Fibroblast of lung (primary cell): ENCODE results near the gene NEBL. TPM values are rescaled to one million over a fixed set of nuclear protein-coding genes. Genes with fewer than 3 reads are reported as not detected.

Experiments
- DNase-seq, 2 donors: peaks; one replicate each; pipeline versions ENCODE4 v3.0.0 to v3.0.0-alpha.2; 2010; ENCODE audit warnings: low read depth in 2 of 2
- H2AFZ ChIP-seq: 2 replicates; pipeline ENCODE4 v1.5.1; 2012; ENCODE audit warnings: low read length, control low read depth, inconsistent platforms
- H3K27ac ChIP-seq: 2 replicates; pipeline ENCODE4 v1.5.1; 2011; ENCODE audit warnings: low read length, control low read depth; ENCODE audit not compliant: insufficient read depth
- H3K27me3 ChIP-seq: 2 replicates; pipeline ENCODE4 v1.5.1; 2011; ENCODE audit warnings: mild to moderate bottlenecking, low read length; ENCODE audit not compliant: control insufficient read depth, insufficient read depth
- H3K36me3 ChIP-seq: 2 replicates; pipeline ENCODE4 v1.5.1; 2011; ENCODE audit warnings: low read length; ENCODE audit not compliant: control insufficient read depth, insufficient read depth
- H3K4me1 ChIP-seq: 2 replicates; pipeline ENCODE4 v1.5.1; 2011; ENCODE audit warnings: low read length; ENCODE audit not compliant: control insufficient read depth, insufficient read depth; ENCODE audit errors: extremely low read depth
- H3K4me2 ChIP-seq: 2 replicates; pipeline ENCODE4 v1.5.1; 2011; ENCODE audit warnings: low read length, control low read depth; ENCODE audit not compliant: insufficient read depth; ENCODE audit errors: extremely low read depth
- H3K4me3 ChIP-seq, 4 experiments: fragments of 200-600 bp in 1 of 4; sonication (generic) in 1 of 4; replicated peaks in 1 of 4; 2 replicates each; pipeline ENCODE4 v1.5.1; 2011 to 2016; ENCODE audit warnings: low read length in 4 of 4, low read depth in 3 of 4, mild to moderate bottlenecking in 3 of 4, control low read depth in 2 of 4, inconsistent platforms in 1 of 4, mixed read lengths in 1 of 4; ENCODE audit not compliant: insufficient read depth in 1 of 4; ENCODE audit errors: control extremely low read depth in 1 of 4
- H3K79me2 ChIP-seq: 2 replicates; pipeline ENCODE4 v1.5.1; 2012; ENCODE audit warnings: mild to moderate bottlenecking, low read length, inconsistent platforms; ENCODE audit not compliant: control insufficient read depth, insufficient read depth
- H3K9ac ChIP-seq: 2 replicates; pipeline ENCODE4 v1.5.1; 2011; ENCODE audit warnings: mild to moderate bottlenecking, low read length, control low read depth; ENCODE audit not compliant: insufficient read depth
- H3K9me3 ChIP-seq: 2 replicates; pipeline ENCODE4 v1.5.1; 2012; ENCODE audit warnings: low read depth, low read length; ENCODE audit not compliant: control insufficient read depth, insufficient read depth
- H4K20me1 ChIP-seq: 2 replicates; pipeline ENCODE4 v1.5.1; 2011; ENCODE audit warnings: low read length; ENCODE audit not compliant: control insufficient read depth, insufficient read depth; ENCODE audit errors: extremely low read depth
- EZH2 ChIP-seq: IDR thresholded peaks from 2 replicates; pipeline ENCODE4 v1.5.1; 2012; ENCODE audit warnings: low read length, control low read depth, mild to moderate bottlenecking; ENCODE audit errors: missing control alignments
- polyA plus RNA-seq, 2 donors: library from polyadenylated mRNA; depleted of rRNA in 1 of 2; stranded (reverse) in 1 of 2; unstranded in 1 of 2; fragments of >200 nt; gene quantifications; 2 replicates each; pipeline ENCODE4 v1.2.1, GENCODE V29; 2011 to 2012; ENCODE audit warnings: missing spikeins in 1 of 2
- total RNA-seq: library from RNA; depleted of rRNA; stranded (reverse); fragments of >200 nt; gene quantifications from 2 replicates; pipeline ENCODE4 v1.2.1, GENCODE V29; 2014
- TF ChIP-seq, protein P1 (sequence below), 2 donors: IDR thresholded peaks in 1 of 2; conservative IDR thresholded peaks in 1 of 2; 1 replicate in 1 of 2; 2 replicates in 1 of 2; pipeline ENCODE4 v1.5.1; 2011 to 2012; ENCODE audit warnings: low read length in 2 of 2, control low read depth in 1 of 2, inconsistent platforms in 1 of 2, low read depth in 1 of 2, mild to moderate bottlenecking in 1 of 2

The NEBL gene
- total and polyA plus RNA-seq, 2 donors (not counting 1 experiment from before 2014, with no cell fraction given): 0.11 to 0.33 TPM

DNA sequence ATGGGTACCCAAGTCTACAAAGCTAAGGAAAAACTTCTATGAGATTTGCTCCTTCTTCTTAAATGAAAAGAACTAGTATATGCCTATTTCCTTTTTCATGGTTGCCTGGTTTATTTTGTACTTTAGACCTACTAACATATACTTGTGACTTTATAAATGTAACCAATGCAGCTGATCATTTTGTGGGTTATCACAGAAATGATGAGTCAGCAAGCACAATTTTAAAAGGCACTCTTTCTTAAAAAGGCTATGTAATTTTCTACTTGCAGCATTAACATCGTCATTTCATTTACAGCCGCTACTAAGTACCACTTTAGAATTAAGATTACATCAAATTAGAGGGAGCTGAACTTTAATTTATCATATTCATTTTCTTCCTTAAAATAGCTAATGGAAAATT lies 13.6 kb downstream of the NEBL start:
- Histone ChIP-seq H3K9ac (no peak overlapping the region), H3K27ac (no peak overlapping the region), H3K4me1 (no peaks in the 10 kb centered on the region), H3K27me3 (no peaks in the 10 kb centered on the region), H3K4me2 (no peak overlapping the region), H3K79me2 (no peaks in the 10 kb centered on the region), H3K36me3 (no peaks in the 10 kb centered on the region), H4K20me1 (no peaks in the 10 kb centered on the region), H3K9me3 (no peaks in the 10 kb centered on the region), H2AFZ (no peak overlapping the region), H3K4me3 (no peak overlapping the region)
- TF ChIP-seq, protein P1, sequence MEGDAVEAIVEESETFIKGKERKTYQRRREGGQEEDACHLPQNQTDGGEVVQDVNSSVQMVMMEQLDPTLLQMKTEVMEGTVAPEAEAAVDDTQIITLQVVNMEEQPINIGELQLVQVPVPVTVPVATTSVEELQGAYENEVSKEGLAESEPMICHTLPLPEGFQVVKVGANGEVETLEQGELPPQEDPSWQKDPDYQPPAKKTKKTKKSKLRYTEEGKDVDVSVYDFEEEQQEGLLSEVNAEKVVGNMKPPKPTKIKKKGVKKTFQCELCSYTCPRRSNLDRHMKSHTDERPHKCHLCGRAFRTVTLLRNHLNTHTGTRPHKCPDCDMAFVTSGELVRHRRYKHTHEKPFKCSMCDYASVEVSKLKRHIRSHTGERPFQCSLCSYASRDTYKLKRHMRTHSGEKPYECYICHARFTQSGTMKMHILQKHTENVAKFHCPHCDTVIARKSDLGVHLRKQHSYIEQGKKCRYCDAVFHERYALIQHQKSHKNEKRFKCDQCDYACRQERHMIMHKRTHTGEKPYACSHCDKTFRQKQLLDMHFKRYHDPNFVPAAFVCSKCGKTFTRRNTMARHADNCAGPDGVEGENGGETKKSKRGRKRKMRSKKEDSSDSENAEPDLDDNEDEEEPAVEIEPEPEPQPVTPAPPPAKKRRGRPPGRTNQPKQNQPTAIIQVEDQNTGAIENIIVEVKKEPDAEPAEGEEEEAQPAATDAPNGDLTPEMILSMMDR (conservative IDR thresholded peaks at IDR 0.05 in 1 of 2, IDR thresholded peaks at IDR 0.05 in 1 of 2; ENCODE audit: low read depth in 1 of 2, low read length in 2 of 2): no peak
- TF ChIP-seq EZH2: no peak
- DNase-seq: no peak

DNA sequence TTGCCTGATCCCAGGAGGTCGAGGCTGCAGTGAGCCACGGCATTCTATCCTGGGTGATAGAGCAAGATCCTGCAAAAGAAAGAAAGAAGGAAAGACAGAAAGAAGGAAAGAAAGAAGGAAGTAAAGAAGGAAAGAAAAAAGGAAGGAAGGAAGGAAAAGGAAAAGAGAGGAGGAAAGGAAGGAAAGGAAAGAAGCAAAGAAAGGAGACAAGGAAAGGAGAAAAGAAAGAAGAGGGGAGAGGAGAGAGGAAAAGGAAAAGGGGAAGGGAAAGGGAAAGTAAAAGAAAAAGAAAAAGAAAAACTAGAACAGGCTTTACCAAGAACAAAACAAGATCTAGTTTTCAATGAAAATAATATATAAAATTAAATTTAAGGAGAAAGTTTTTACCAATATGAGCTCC lies 15.0 kb downstream of the NEBL start:
- TF ChIP-seq, protein P1 (conservative IDR thresholded peaks at IDR 0.05 in 1 of 2, IDR thresholded peaks at IDR 0.05 in 1 of 2; ENCODE audit: low read depth in 1 of 2, low read length in 2 of 2): no peak
- no peak for TF ChIP-seq EZH2
- H3K4me2 ChIP-seq: no peak overlapping the region
- no peak for DNase-seq
- no peaks in the 10 kb centered on the region for H3K27me3 ChIP-seq
- no peaks in the 10 kb centered on the region for H4K20me1 ChIP-seq
- no peak overlapping the region for H3K27ac ChIP-seq
- no peaks in the 10 kb centered on the region for H3K79me2 ChIP-seq
- H3K9ac ChIP-seq: no peak overlapping the region
- H3K9me3 ChIP-seq: no peaks in the 10 kb centered on the region
- H3K36me3 ChIP-seq: no peaks in the 10 kb centered on the region
- H2AFZ ChIP-seq: no peak overlapping the region
- no peaks in the 10 kb centered on the region for H3K4me1 ChIP-seq
- no peak overlapping the region for H3K4me3 ChIP-seq

DNA sequence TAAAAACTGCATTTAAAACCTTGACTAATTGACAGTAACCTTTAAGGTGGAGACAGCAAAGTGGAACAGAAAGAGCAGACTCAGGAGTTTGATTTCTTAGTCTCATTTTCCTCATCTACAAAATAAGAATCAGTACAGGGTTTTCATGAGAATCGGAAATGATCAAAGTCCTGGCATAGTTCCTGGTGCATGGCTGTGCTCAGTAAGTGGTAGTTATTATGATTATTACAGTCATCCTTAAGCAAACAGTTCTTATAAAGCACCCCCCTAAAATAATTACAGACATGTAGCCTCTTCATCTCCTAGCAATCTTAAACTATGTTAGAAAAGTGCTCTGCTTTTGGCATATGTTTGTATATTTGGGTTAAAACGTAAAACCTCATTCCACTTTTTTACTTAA lies 18.0 kb downstream of the NEBL start:
- DNase-seq: no peak
- Histone ChIP-seq H3K9ac (no peak overlapping the region), H3K9me3 (no peaks in the 10 kb centered on the region), H3K79me2 (no peaks in the 10 kb centered on the region), H3K27ac (no peak overlapping the region), H3K4me3 (no peak overlapping the region), H3K36me3 (no peaks in the 10 kb centered on the region), H4K20me1 (no peaks in the 10 kb centered on the region), H3K4me1 (no peaks in the 10 kb centered on the region), H3K4me2 (no peak overlapping the region), H2AFZ (no peak overlapping the region), H3K27me3 (no peaks in the 10 kb centered on the region)
- TF ChIP-seq EZH2: no peak
- TF ChIP-seq, protein P1 (conservative IDR thresholded peaks at IDR 0.05 in 1 of 2, IDR thresholded peaks at IDR 0.05 in 1 of 2; ENCODE audit: low read depth in 1 of 2, low read length in 2 of 2): no peak
